Right atrium auricular region (tissue), 2 donors: ENCODE data around the gene CHDH. TPM values are rescaled to one million over a fixed set of nuclear protein-coding genes. Genes with fewer than 3 reads are reported as not detected.

Experiments
- DNase-seq: peaks from one replicate; pipeline ENCODE4 v3.0.0-alpha.2; 2019; ENCODE audit warnings: low spot score
- H3K27ac ChIP-seq, 2 donors: fragments of 200-600 bp; sonication (generic); 1 replicate in 1 of 2; 2 replicates in 1 of 2; pipeline ENCODE4 v1.5.1; 2016 to 2019
- H3K27me3 ChIP-seq, 2 donors: fragments of 200-600 bp; sonication (generic); one replicate each; pipeline versions ENCODE4 v1.5.1 to v1.6.0; 2017 to 2019
- H3K36me3 ChIP-seq: fragments of 200-600 bp; sonication (generic); one replicate; pipeline ENCODE4 v1.5.1; 2016
- H3K4me1 ChIP-seq, 2 donors: fragments of 200-600 bp; sonication (generic); one replicate each; pipeline versions ENCODE4 v1.5.1 to v1.6.0; 2017 to 2019
- H3K4me3 ChIP-seq, 2 donors: fragments of 200-600 bp; sonication (generic); 1 replicate in 1 of 2; 2 replicates in 1 of 2; pipeline ENCODE4 v1.5.1; 2017 to 2019; ENCODE audit warnings: mild to moderate bottlenecking in 1 of 2, moderate library complexity in 1 of 2
- H3K9me3 ChIP-seq, 2 donors: fragments of 200-600 bp; sonication (generic); one replicate each; pipeline ENCODE4 v1.5.1; 2019
- CTCF ChIP-seq, 2 donors: fragments of 200-600 bp; sonication (generic); IDR thresholded peaks; one replicate each; pipeline ENCODE4 v1.5.1; 2019; ENCODE audit warnings: antibody characterized with exemption in 2 of 2
- total RNA-seq, 2 donors: library from RNA; depleted of rRNA; stranded (reverse); fragments of >200 nt; gene quantifications; one replicate each; pipeline ENCODE4 v1.1.0, GENCODE V29; 2016

Gene CHDH
- total RNA-seq, 2 donors from 2014 or later = 2.2 to 10.0 TPM

- H3K4me1 ChIP-seq = peaks cover 0 to 2% of the 10 kb centered on the region in 2 donors
- no peak for TF ChIP-seq CTCF (IDR thresholded peaks at IDR 0.05)
- DNase-seq = no peak
- no peaks in the 10 kb centered on the region for H3K27me3 ChIP-seq
- no peak overlapping the region for H3K4me3 ChIP-seq
- no peaks in the 10 kb centered on the region for H3K9me3 ChIP-seq
- no peaks in the 10 kb centered on the region for H3K36me3 ChIP-seq
- H3K27ac ChIP-seq = no peak overlapping the region
These were observed 46.8 kb downstream of the CHDH start for GRCh38 chr3:53799338-53799865.

- no peak for DNase-seq
- Histone ChIP-seq H3K9me3 (no peaks in the 10 kb centered on the region), H3K36me3 (no peaks in the 10 kb centered on the region)
These were observed 48.1 kb downstream of the CHDH start for GRCh38 chr3:53798144-53798543.

GRCh38 chr3:53795789-53796560, 50.2 kb downstream of the CHDH start:
- no peaks in the 10 kb centered on the region for H3K4me1 ChIP-seq
- DNase-seq = no peak
- no peak for TF ChIP-seq CTCF (IDR thresholded peaks at IDR 0.05)
- H3K27ac ChIP-seq = no peak overlapping the region
- H3K4me3 ChIP-seq = no peak overlapping the region
- H3K27me3 ChIP-seq = no peaks in the 10 kb centered on the region
- no peaks in the 10 kb centered on the region for H3K9me3 ChIP-seq
- no peaks in the 10 kb centered on the region for H3K36me3 ChIP-seq

More at GRCh38 chr3:53798144-53798543, 48.1 kb downstream of the CHDH start:
- Histone ChIP-seq H3K27ac (no peak overlapping the region), H3K4me3 (no peak overlapping the region), H3K4me1 (no peaks in the 10 kb centered on the region), H3K27me3 (no peaks in the 10 kb centered on the region)
- no peak for TF ChIP-seq CTCF (IDR thresholded peaks at IDR 0.05)

- H3K4me1 ChIP-seq = no peaks in the 10 kb centered on the region
- no peaks in the 10 kb centered on the region for H3K27me3 ChIP-seq
- no peak for TF ChIP-seq CTCF (IDR thresholded peaks at IDR 0.05)
- no peaks in the 10 kb centered on the region for H3K9me3 ChIP-seq
- H3K4me3 ChIP-seq = no peak overlapping the region
- no peak for DNase-seq
- H3K36me3 ChIP-seq = no peaks in the 10 kb centered on the region
- H3K27ac ChIP-seq = no peak overlapping the region
These were observed 51.0 kb downstream of the CHDH start for GRCh38 chr3:53795176-53795575.

GRCh38 chr3:53794597-53794996, 51.6 kb downstream of the CHDH start:
- H3K27ac ChIP-seq = no peak overlapping the region
- DNase-seq = no peak
- no peaks in the 10 kb centered on the region for H3K4me1 ChIP-seq
- no peaks in the 10 kb centered on the region for H3K9me3 ChIP-seq
- no peaks in the 10 kb centered on the region for H3K36me3 ChIP-seq
- H3K4me3 ChIP-seq = no peak overlapping the region
- no peaks in the 10 kb centered on the region for H3K27me3 ChIP-seq
- TF ChIP-seq CTCF (IDR thresholded peaks at IDR 0.05) = no peak
